ENCODE measurements around the gene JUNB.
"Not testable (repeated sequence)": the region's sequence is repeated elsewhere in the genome, so short reads cannot be mapped to it uniquely, and the experiment has no call there.

Gene JUNB

GRCh38 chr19:12789904-12790619 lies 1.2 kb upstream of the JUNB start:
- no peak for DNase-seq

- no peak for DNase-seq
Measured at GRCh38 chr19:12790628-12791344, 500 bp upstream of the JUNB start.

- DNase-seq: no peak
Measured at GRCh38 chr19:12792051-12792852, 966 bp downstream of the JUNB start.

GRCh38 chr19:12792853-12793289 lies 1.6 kb downstream of the JUNB start:
- DNase-seq: no peak

- DNase-seq: no peak
Measured at GRCh38 chr19:12793290-12794195, 2.3 kb downstream of the JUNB start.

- no peak for DNase-seq
Measured at GRCh38 chr19:12794196-12794941, 3.1 kb downstream of the JUNB start.

GRCh38 chr19:12794971-12795381 lies 3.7 kb downstream of the JUNB start:
- DNase-seq: no peak

- DNase-seq: no peak
Measured at GRCh38 chr19:12796146-12797071, 5.1 kb downstream of the JUNB start.

- DNase-seq: no peak
Measured at GRCh38 chr19:12797141-12797587, 5.9 kb downstream of the JUNB start.

- not testable (repeated sequence) for DNase-seq
Measured at GRCh38 chr19:12797607-12798006, 6.3 kb downstream of the JUNB start.

- no peak for DNase-seq
Measured at GRCh38 chr19:12799742-12800465, 8.6 kb downstream of the JUNB start.

- no peak for DNase-seq
Measured at GRCh38 chr19:12800466-12800770, 9.1 kb downstream of the JUNB start.

- DNase-seq: no peak
Measured at GRCh38 chr19:12800923-12801465, 9.7 kb downstream of the JUNB start.

GRCh38 chr19:12801466-12802266 lies 10.4 kb downstream of the JUNB start, which contains the start of the genes PRDX2 and THSD8:
PRDX2 (minus strand) TSS chr19:12801800; CDS start chr19:12801261, 539 bp downstream.
THSD8 (plus strand) TSS chr19:12802069; CDS start chr19:12802072, 3 bp downstream.
- DNase-seq: no peak

GRCh38 chr19:12802267-12803106 lies 11.2 kb downstream of the JUNB start:
- DNase-seq: no peak

GRCh38 chr19:12804051-12804450 lies 12.8 kb downstream of the JUNB start:
- no peak for DNase-seq

GRCh38 chr19:12806242-12807081 lies 15.2 kb downstream of the JUNB start, which contains the start of gene RNASEH2A:
RNASEH2A (plus strand) TSS chr19:12806584; CDS start chr19:12806674, 90 bp downstream.
- no peak for DNase-seq
